Activated CD8-positive, alpha-beta memory T cell treated with anti-CD3 and anti-CD28 coated beads, Interleukin-2, amount 50 U/mL, for 4 hours (primary cell): ENCODE data around the gene UBE2Z.
A peak's percentile ranks its signal among the peaks of the same experiment; 100 is the strongest.
"Not testable (repeated sequence)": the region's sequence is repeated elsewhere in the genome, so short reads cannot be mapped to it uniquely, and the experiment has no call there.

ENCODE experiments used
- DNase-seq: peaks from one replicate; pipeline ENCODE4 v3.0.0-alpha.2; 2020

Gene UBE2Z

GRCh38 chr17:48905987-48906515, 2.2 kb upstream of the UBE2Z start:
- DNase-seq, result no peak

GRCh38 chr17:48907713-48908046, 527 bp upstream of the UBE2Z start:
- no peak for DNase-seq

- DNase-seq, result peak; percentile 92
Observed at GRCh38 chr17:48908853-48909394, 717 bp downstream of the UBE2Z start.

GRCh38 chr17:48909783-48910182, 1.6 kb downstream of the UBE2Z start:
- no peak for DNase-seq

- no peak for DNase-seq
Observed at GRCh38 chr17:48910370-48910769, 2.2 kb downstream of the UBE2Z start.

GRCh38 chr17:48912476-48912875, 4.3 kb downstream of the UBE2Z start:
- no peak for DNase-seq

GRCh38 chr17:48915459-48916282, 7.5 kb downstream of the UBE2Z start:
- peak; percentile 35 for DNase-seq

- DNase-seq, result no peak
Observed at GRCh38 chr17:48925251-48925990, 17.2 kb downstream of the UBE2Z start.

- DNase-seq, result no peak
Observed at GRCh38 chr17:48925991-48926342, 17.8 kb downstream of the UBE2Z start.

- no peak for DNase-seq
Observed at GRCh38 chr17:48927978-48928745, 20.0 kb downstream of the UBE2Z start.

- DNase-seq, result no peak
Observed at GRCh38 chr17:48928876-48929811, 20.9 kb downstream of the UBE2Z start.

- no peak for DNase-seq
Observed at GRCh38 chr17:48929812-48930165, 21.6 kb downstream of the UBE2Z start.

GRCh38 chr17:48930435-48930873, 22.2 kb downstream of the UBE2Z start:
- no peak for DNase-seq

GRCh38 chr17:48933035-48933434, 24.8 kb downstream of the UBE2Z start:
- no peak for DNase-seq

GRCh38 chr17:48944515-48945260, 36.5 kb downstream of the UBE2Z start, which contains the start of gene SNF8:
TSS of gene SNF8 (minus strand) at chr17:48944842. CDS start at chr17:48944734, 108 bp downstream.
- DNase-seq, result peak; percentile 95

GRCh38 chr17:48945261-48945651, 37.0 kb downstream of the UBE2Z start:
- not testable (repeated sequence) for DNase-seq

- no peak for DNase-seq
Observed at GRCh38 chr17:48951572-48951971, 43.4 kb downstream of the UBE2Z start.

GRCh38 chr17:48952904-48953303, 44.7 kb downstream of the UBE2Z start:
- DNase-seq, result no peak

GRCh38 chr17:48954300-48954755, 46.1 kb downstream of the UBE2Z start:
- no peak for DNase-seq

GRCh38 chr17:48960834-48961515, 52.8 kb downstream of the UBE2Z start:
- DNase-seq, result no peak
